OCI-LY3 (cell line): ENCODE results near the gene GREM2.

Experiments
- H2AFZ ChIP-seq: fragments of 200-600, 300-600 bp; shearing (Covaris generic); 2 replicates; pipeline ENCODE4 v1.6.0; 2014; ENCODE audit warnings: antibody characterized with exemption, low read depth, low read length
- H3K27ac ChIP-seq: fragments of 200-600, 300-600 bp; sonication (generic); 2 replicates; pipeline ENCODE4 v1.5.1; 2014; ENCODE audit warnings: mild to moderate bottlenecking, low read length, moderate library complexity, mixed read lengths
- H3K27me3 ChIP-seq: fragments of 200-600, 300-600 bp; sonication (generic); 2 replicates; pipeline ENCODE4 v1.6.1; 2014; ENCODE audit warnings: low read depth, low read length, mixed read lengths
- H3K36me3 ChIP-seq: fragments of 200-600, 300-600 bp; sonication (generic); replicated peaks from 2 replicates; pipeline ENCODE3; 2014; ENCODE audit warnings: low read depth, low read length, mixed read lengths
- H3K4me1 ChIP-seq: fragments of 300-600, 200-600 bp; sonication (generic); 2 replicates; pipeline ENCODE4 v1.6.1; 2014; ENCODE audit warnings: low read length, mixed read lengths
- H3K4me2 ChIP-seq: fragments of 200-600, 300-600 bp; sonication (generic); 2 replicates; pipeline ENCODE4 v1.6.1; 2014; ENCODE audit warnings: low read length, mixed read lengths
- H3K4me3 ChIP-seq: fragments of 300-600, 200-600 bp; sonication (generic); 2 replicates; pipeline ENCODE4 v1.5.1; 2014; ENCODE audit warnings: antibody characterized with exemption, mild to moderate bottlenecking, low read length, moderate library complexity
- H3K79me2 ChIP-seq: fragments of 300-600, 200-600 bp; shearing (Covaris generic); 2 replicates; pipeline ENCODE4 v1.6.1; 2014; ENCODE audit warnings: mild to moderate bottlenecking, low read length, mixed read lengths
- H3K9ac ChIP-seq: fragments of 300-600, 200-600 bp; shearing (Covaris generic); 2 replicates; pipeline ENCODE4 v1.6.0; 2014; ENCODE audit warnings: mild to moderate bottlenecking, low read length, moderate library complexity
- H3K9me3 ChIP-seq: fragments of 200-600, 300-600 bp; shearing (Covaris generic); 2 replicates; pipeline ENCODE4 v1.6.1; 2014; ENCODE audit warnings: low read length, mixed read lengths; ENCODE audit not compliant: insufficient read depth
- H4K20me1 ChIP-seq: fragments of 200-600, 300-600 bp; sonication (generic); 2 replicates; pipeline ENCODE4 v1.6.1; 2016; ENCODE audit warnings: low read length, mixed read lengths; ENCODE audit not compliant: insufficient read depth
- CTCF ChIP-seq: fragments of 200-600, 300-600 bp; sonication (generic); IDR thresholded peaks from 2 replicates; pipeline ENCODE4 v1.5.1; 2014; ENCODE audit warnings: antibody characterized with exemption, low read length, low read depth
- EZH2phosphoT487 ChIP-seq: fragments of 200-600 bp; shearing (Covaris generic); IDR thresholded peaks from 2 replicates; pipeline ENCODE4 v1.6.1; 2018; ENCODE audit warnings: antibody characterized with exemption, mixed run types, low read depth

Gene GREM2

GRCh38 chr1:240616018-240616417, 4.1 kb upstream of the GREM2 start:
- TF ChIP-seq CTCF (no peak), EZH2phosphoT487 (no peak)
- Histone ChIP-seq H3K4me1 (0 out of 2 replicates have a peak, but pooled peaks cover 3% of the 10 kb centered on the region), H3K4me2 (no peak overlapping the region), H2AFZ (no peak overlapping the region), H3K27me3 (peaks cover 27% of the 10 kb centered on the region), H3K79me2 (no peaks in the 10 kb centered on the region), H3K27ac (no peak overlapping the region), H3K36me3 (no peaks in the 10 kb centered on the region), H3K9me3 (no peaks in the 10 kb centered on the region), H3K4me3 (no peak overlapping the region), H4K20me1 (no peaks in the 10 kb centered on the region), H3K9ac (no peak overlapping the region)

- H3K9ac ChIP-seq, result no peak overlapping the region
- no peak overlapping the region for H2AFZ ChIP-seq
- H3K4me1 ChIP-seq, result peaks cover 5% of the 10 kb centered on the region; the same call in 1 of the 2 replicates
- H3K4me2 ChIP-seq, result no peak overlapping the region
- no peak for TF ChIP-seq CTCF
- no peak for TF ChIP-seq EZH2phosphoT487
- H4K20me1 ChIP-seq, result no peaks in the 10 kb centered on the region
- H3K79me2 ChIP-seq, result no peaks in the 10 kb centered on the region
- H3K9me3 ChIP-seq, result no peaks in the 10 kb centered on the region
- no peak overlapping the region for H3K4me3 ChIP-seq
- peaks cover 48% of the 10 kb centered on the region for H3K27me3 ChIP-seq
- H3K36me3 ChIP-seq, result no peaks in the 10 kb centered on the region
- no peak overlapping the region for H3K27ac ChIP-seq
Measured at GRCh38 chr1:240613356-240614142, 1.6 kb upstream of the GREM2 start.

- no peaks in the 10 kb centered on the region for H3K79me2 ChIP-seq
- no peaks in the 10 kb centered on the region for H3K9me3 ChIP-seq
- H3K4me1 ChIP-seq, result peaks cover 9% of the 10 kb centered on the region; the same call in 1 of the 2 replicates
- H3K4me2 ChIP-seq, result no peak overlapping the region
- H3K36me3 ChIP-seq, result no peaks in the 10 kb centered on the region
- peaks cover 48% of the 10 kb centered on the region for H3K27me3 ChIP-seq
- no peak overlapping the region for H3K9ac ChIP-seq
- H3K27ac ChIP-seq, result no peak overlapping the region
- H4K20me1 ChIP-seq, result no peaks in the 10 kb centered on the region
- TF ChIP-seq EZH2phosphoT487 (no peak), CTCF (no peak)
- no peak overlapping the region for H2AFZ ChIP-seq
- H3K4me3 ChIP-seq, result no peak overlapping the region
Measured at GRCh38 chr1:240612811-240613210, 856 bp upstream of the GREM2 start.

GRCh38 chr1:240611228-240611618, 732 bp downstream of the GREM2 start:
- H2AFZ ChIP-seq, result peak overlapping the region; percentile 9; the same call in 1 of the 2 replicates
- H3K27me3 ChIP-seq, result peaks cover 48% of the 10 kb centered on the region
- H4K20me1 ChIP-seq, result no peaks in the 10 kb centered on the region
- H3K4me3 ChIP-seq, result peak overlapping the region; percentile 80
- H3K36me3 ChIP-seq, result no peaks in the 10 kb centered on the region
- H3K9ac ChIP-seq, result no peak overlapping the region
- no peaks in the 10 kb centered on the region for H3K9me3 ChIP-seq
- H3K79me2 ChIP-seq, result no peaks in the 10 kb centered on the region
- TF ChIP-seq CTCF (no peak), EZH2phosphoT487 (no peak)
- H3K4me2 ChIP-seq, result peak overlapping the region; percentile 63
- no peak overlapping the region for H3K27ac ChIP-seq
- peaks cover 20% of the 10 kb centered on the region for H3K4me1 ChIP-seq
